HL-60 (cell line): ENCODE measurements around the gene SAMM50.

ENCODE experiments used
- TF ChIP-seq, protein P1 (sequence below): IDR thresholded peaks from one replicate; pipeline ENCODE4 v1.5.1; 2011; ENCODE audit warnings: low read length, control low read depth, inconsistent platforms; ENCODE audit not compliant: insufficient read depth
- TF ChIP-seq, protein P2 (sequence below): IDR thresholded peaks from 2 replicates; pipeline ENCODE4 v1.6.1; 2012; ENCODE audit warnings: low read depth; ENCODE audit not compliant: insufficient replicate concordance

DNA sequence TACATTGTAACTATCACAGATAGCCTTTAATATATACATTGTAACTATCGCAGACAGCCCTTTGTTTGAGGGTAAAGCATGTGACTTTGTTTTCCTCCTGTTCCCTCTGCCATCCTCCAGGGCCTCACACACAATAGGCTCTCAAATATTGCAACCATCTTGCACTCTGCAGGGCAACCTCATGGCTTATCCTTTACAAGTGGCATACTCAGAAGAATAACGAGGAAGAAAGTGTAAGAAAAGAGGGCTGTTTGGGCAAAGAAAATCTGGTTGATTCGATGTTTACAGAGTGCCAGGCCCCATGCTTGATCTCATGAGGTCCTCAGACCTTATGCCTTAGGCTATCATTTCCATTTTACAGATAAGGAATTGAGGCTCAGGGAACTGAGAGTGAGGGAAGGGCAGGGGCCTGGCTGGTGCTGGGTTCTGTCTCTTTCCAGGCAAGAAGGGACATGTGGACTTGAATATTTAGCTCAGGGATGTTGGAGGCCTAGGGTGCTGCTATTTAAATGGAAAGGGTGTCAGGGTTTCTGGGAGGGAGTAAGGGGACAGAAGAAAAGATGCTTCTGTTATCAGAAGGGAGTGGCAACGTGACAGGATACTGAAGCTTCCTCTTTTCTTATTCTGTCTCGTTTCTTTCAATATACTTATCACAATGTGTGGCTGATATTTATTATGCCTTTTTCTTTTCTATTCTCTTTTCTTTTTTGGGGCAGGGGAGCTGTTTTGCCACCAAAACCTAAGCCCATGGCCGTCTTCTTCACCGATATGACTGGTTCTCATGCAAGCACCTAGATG lies 1.1 kb upstream of the SAMM50 start:
- TF ChIP-seq, protein P1, sequence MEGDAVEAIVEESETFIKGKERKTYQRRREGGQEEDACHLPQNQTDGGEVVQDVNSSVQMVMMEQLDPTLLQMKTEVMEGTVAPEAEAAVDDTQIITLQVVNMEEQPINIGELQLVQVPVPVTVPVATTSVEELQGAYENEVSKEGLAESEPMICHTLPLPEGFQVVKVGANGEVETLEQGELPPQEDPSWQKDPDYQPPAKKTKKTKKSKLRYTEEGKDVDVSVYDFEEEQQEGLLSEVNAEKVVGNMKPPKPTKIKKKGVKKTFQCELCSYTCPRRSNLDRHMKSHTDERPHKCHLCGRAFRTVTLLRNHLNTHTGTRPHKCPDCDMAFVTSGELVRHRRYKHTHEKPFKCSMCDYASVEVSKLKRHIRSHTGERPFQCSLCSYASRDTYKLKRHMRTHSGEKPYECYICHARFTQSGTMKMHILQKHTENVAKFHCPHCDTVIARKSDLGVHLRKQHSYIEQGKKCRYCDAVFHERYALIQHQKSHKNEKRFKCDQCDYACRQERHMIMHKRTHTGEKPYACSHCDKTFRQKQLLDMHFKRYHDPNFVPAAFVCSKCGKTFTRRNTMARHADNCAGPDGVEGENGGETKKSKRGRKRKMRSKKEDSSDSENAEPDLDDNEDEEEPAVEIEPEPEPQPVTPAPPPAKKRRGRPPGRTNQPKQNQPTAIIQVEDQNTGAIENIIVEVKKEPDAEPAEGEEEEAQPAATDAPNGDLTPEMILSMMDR = no peak
- TF ChIP-seq, protein P2, sequence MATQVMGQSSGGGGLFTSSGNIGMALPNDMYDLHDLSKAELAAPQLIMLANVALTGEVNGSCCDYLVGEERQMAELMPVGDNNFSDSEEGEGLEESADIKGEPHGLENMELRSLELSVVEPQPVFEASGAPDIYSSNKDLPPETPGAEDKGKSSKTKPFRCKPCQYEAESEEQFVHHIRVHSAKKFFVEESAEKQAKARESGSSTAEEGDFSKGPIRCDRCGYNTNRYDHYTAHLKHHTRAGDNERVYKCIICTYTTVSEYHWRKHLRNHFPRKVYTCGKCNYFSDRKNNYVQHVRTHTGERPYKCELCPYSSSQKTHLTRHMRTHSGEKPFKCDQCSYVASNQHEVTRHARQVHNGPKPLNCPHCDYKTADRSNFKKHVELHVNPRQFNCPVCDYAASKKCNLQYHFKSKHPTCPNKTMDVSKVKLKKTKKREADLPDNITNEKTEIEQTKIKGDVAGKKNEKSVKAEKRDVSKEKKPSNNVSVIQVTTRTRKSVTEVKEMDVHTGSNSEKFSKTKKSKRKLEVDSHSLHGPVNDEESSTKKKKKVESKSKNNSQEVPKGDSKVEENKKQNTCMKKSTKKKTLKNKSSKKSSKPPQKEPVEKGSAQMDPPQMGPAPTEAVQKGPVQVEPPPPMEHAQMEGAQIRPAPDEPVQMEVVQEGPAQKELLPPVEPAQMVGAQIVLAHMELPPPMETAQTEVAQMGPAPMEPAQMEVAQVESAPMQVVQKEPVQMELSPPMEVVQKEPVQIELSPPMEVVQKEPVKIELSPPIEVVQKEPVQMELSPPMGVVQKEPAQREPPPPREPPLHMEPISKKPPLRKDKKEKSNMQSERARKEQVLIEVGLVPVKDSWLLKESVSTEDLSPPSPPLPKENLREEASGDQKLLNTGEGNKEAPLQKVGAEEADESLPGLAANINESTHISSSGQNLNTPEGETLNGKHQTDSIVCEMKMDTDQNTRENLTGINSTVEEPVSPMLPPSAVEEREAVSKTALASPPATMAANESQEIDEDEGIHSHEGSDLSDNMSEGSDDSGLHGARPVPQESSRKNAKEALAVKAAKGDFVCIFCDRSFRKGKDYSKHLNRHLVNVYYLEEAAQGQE = no peak
